ENCODE results near the gene ARHGAP21.

Gene ARHGAP21

GRCh38 chr10:24722676-24723385 lies 856 bp downstream of the ARHGAP21 start:
- DNase-seq (ENCODE audit: low read depth) = no peak
- peak overlapping the region; percentile 78 for H3K4me3 ChIP-seq (ENCODE audit: control insufficient read depth, low read depth, low read length)
- TF ChIP-seq CTCF (IDR thresholded peaks at IDR 0.05; ENCODE audit: control insufficient read depth, insufficient read depth, low read depth, low read length, missing control alignments) = no peak

- peak overlapping the region; percentile 78 for H3K4me3 ChIP-seq (ENCODE audit: control insufficient read depth, low read depth, low read length)
- TF ChIP-seq CTCF (IDR thresholded peaks at IDR 0.05; ENCODE audit: control insufficient read depth, insufficient read depth, low read depth, low read length, missing control alignments) = no peak
- no peak for DNase-seq (ENCODE audit: low read depth)
Measured at GRCh38 chr10:24722131-24722675, 1.5 kb downstream of the ARHGAP21 start.

- no peak for DNase-seq (ENCODE audit: low read depth)
- TF ChIP-seq CTCF (IDR thresholded peaks at IDR 0.05; ENCODE audit: control insufficient read depth, insufficient read depth, low read depth, low read length, missing control alignments) = no peak
- peak overlapping the region; percentile 78 for H3K4me3 ChIP-seq (ENCODE audit: control insufficient read depth, low read depth, low read length)
Measured at GRCh38 chr10:24721229-24722106, 2.2 kb downstream of the ARHGAP21 start.

GRCh38 chr10:24720096-24720495 lies 3.6 kb downstream of the ARHGAP21 start:
- H3K4me3 ChIP-seq (ENCODE audit: control insufficient read depth, low read depth, low read length) = peak overlapping the region; percentile 78
- TF ChIP-seq CTCF (IDR thresholded peaks at IDR 0.05; ENCODE audit: control insufficient read depth, insufficient read depth, low read depth, low read length, missing control alignments) = no peak
- DNase-seq (ENCODE audit: low read depth) = no peak

GRCh38 chr10:24718031-24718855 lies 5.4 kb downstream of the ARHGAP21 start:
- peak overlapping the region; percentile 16 for H3K4me3 ChIP-seq (ENCODE audit: control insufficient read depth, low read depth, low read length)
- no peak for TF ChIP-seq CTCF (IDR thresholded peaks at IDR 0.05; ENCODE audit: control insufficient read depth, insufficient read depth, low read depth, low read length, missing control alignments)
- no peak for DNase-seq (ENCODE audit: low read depth)

- TF ChIP-seq CTCF (IDR thresholded peaks at IDR 0.05; ENCODE audit: control insufficient read depth, insufficient read depth, low read depth, low read length, missing control alignments) = no peak
Measured at GRCh38 chr10:24716295-24716694, 7.4 kb downstream of the ARHGAP21 start.

More at GRCh38 chr10:24716295-24716694, 7.4 kb downstream of the ARHGAP21 start:
- DNase-seq (ENCODE audit: low read depth) = no peak
- H3K4me3 ChIP-seq (ENCODE audit: control insufficient read depth, low read depth, low read length) = no peak overlapping the region

All from AG09309 (cell line).